GM18858 (cell line): ENCODE measurements around the gene ZNF74.

Experiments used
- ATAC-seq: cut with Tn5 transposase; IDR thresholded peaks from one replicate; pipeline ENCODE4 v1.9.1; 2021; ENCODE audit not compliant: unreplicated experiment

The ZNF74 gene

DNA sequence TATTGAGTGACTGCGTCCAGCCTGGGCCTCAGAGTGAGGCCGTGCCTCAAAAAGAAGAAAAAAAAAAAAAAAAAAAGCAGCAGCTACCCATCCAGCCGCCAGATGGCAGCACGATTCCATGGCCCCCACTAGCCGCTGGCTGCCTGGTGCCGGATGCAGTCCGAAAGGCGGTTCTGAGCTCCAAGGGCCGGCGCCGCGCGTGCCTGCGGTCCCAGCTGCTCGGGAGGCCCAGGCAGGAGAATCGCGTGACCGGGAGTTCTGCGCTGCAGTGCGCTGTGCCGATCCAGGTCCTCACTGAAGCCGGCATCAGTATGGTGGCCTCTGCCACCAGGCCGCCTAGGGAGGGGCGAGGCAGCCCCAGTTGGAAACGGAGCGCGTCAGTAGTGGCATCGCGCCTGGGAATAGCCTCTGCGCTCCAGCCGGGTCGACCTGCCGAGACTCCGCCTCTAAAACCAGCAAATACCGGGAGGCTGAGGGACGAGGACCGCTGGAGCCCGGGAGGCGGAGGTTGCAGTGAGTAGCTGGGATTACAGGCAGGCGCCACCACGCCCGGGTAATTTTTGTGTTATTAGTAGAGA, 24.3 kb downstream of the ZNF74 start:
- no peak for ATAC-seq

DNA sequence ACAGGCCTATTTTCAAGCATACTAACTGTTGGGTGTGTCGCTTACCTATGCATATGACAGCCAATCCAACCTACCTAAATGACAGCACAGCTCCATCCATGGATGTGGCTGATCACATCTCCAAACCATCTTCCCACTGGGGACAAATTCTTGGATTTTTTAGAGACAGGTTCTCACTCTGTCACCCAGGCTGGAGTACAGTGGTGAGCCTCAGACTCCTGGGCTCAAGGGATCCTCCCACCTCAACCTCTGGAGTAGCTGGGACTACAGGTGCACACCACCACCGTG, 25.7 kb downstream of the ZNF74 start:
- ATAC-seq: no peak

DNA sequence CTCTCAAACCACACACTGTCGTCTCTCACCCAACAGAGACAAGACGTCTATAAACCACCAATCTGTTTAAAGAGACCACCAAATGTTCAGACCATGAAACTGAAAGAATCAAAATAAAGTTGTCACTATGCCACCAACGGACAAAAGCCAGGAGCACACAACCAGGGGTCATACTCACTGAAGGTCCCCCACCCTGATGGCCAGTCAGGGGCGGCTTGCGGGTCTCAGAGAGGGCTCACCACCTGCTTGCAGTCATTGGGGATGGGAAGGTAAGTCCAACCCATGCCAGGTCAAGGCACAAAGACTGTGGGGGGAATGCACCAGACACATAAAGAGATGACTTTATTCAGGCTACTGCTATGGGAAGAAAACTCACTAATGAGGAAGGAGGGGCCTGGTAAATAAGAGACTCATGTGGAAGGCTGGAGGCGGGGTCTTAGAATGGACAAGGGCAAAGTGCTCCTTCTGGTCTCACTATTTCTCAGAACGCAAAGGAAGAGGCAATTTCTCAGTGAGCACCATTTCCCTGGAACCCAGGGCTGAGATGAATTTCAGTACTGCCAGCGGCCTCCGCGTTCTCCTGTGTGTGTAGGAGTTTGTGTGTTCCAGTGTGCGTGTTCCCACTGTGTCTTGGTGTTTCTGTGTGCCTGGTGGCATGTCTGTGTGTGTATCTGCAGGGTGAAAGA, 26.3 kb downstream of the ZNF74 start:
- ATAC-seq: no peak

DNA sequence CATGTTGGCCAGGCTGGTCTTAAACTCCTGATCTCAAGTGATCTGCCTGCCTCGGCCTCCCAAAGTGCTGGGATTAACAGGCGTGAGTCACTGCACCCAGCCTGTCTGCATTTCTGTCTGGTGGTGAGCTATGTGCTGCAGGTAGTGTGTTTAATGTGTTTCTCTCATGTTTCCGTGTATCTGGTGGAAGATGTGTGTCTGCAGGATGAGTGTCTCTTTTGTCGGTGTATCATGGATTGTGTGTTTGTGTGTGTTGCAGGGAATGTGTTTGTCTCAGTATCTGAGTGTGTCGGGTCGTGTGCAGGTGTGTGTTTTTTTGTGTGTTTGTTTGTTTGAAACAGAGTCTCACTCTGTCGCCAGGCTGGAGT, 27.5 kb downstream of the ZNF74 start:
- no peak for ATAC-seq

- ATAC-seq: no peak
These were observed 28.5 kb downstream of the ZNF74 start for GRCh38 chr22:20422271-20423007.

DNA sequence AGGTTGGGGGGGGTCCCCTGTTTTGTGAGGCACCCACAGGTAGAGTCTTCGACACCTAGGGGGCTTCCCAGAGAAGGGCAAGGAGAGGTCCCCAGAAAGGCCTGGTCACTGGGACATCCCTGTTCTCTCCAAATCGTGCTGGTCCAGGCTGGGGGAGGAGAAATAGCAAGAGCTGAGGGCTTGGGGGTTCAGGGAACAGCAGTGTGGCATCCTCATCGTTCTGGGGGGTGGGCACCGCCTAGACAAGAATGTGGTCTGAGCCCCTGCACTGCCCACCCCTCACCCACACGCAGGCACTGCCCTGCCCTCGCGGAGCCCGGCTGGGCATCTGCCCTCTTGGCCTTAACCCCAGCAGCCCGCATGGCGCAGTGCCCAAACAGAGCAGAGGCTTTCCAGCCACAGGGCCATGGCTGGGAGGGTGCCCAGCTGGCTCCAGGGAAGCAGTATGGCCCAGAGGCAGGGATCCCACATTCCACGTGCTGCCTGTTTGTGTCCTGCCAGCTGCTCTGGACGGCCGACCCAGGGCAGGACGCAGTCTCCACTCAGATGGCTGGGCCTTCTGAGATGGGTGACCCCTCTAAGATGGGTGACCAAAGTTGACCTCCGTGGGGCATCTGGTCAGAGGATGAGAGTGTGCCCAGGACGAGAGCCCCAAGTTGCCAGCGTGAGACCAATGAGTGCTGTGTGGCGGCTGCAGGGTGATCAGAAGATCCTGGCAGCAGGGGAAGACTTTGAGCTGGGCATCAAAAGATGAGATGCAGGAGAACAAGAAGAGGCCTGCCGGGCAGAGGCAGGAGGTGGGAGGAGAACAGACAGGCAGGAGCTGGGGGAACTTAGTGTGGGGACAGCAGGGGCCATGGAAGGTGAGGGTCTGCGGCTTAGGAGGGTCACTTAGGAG, 29.3 kb downstream of the ZNF74 start:
- no peak for ATAC-seq

DNA sequence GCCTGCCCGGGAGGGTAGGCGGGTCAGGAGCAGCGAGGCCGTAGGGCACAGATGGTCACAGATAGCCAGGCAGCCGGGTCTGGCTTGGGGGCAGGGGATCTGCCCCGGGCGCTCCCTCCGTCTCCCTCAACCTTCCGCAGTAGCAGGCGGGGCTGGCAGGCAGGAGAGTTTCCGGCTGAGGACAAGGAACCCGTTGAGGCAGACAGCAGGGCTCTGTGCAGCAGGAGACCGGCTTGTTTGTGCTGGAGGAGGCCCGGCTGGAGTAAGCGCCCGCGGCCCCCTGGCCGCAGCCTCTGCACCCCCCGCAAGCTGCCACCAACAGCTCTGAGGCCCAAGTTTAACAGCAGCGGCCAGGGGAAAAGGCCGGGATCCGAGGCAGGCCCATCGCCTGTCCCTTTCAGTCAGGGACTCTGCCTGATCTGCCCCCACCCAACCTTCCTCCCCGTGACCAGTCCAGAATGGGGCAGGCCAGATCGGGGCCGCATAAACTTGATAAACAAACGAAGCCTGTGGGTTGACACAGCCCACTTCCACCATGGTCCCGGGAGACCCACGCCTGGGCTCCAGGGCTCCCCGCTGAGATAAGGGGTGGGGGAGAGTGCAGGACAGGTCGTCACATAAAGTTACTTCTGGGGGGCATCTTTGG, 30.1 kb downstream of the ZNF74 start:
- ATAC-seq: no peak

GRCh38 chr22:20424568-20424931, 30.6 kb downstream of the ZNF74 start:
- ATAC-seq: no peak

- ATAC-seq: no peak
These were observed 31.1 kb downstream of the ZNF74 start for GRCh38 chr22:20424932-20425565.

DNA sequence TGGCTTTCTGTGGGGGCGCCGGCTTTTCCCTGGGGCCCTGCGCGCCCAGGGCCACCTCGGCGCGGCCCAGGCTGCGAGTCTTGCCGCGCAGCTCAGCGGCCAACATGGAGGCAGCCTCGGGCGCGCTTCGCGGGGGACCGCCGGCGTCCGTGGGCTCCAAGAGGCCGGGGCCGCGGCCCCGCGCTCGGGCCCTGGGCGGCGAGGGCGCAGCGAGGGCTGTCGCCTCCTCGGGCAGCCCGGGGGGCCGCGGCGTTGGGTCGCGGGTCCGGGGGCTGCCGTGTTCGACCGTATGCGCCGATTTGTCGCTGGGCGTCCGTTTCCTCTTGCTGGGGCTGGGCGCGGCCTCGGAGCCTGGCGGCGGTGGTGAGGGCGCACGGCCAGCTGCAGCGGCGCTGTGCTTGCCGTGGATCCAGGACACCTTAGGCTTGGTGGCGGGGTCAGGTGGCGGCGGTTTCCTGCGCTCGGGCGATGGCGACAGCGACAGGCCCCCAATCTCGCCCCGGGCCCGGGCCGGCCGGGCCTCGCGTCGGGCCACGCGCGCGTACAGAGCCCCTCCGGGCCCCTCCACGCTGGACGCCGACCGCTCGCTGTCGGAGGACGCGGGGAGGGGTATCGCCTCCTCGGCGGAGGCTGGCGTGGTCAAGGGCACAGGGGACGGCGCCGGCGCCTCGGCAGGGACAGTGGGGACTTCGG, 31.8 kb downstream of the ZNF74 start:
- ATAC-seq: no peak

DNA sequence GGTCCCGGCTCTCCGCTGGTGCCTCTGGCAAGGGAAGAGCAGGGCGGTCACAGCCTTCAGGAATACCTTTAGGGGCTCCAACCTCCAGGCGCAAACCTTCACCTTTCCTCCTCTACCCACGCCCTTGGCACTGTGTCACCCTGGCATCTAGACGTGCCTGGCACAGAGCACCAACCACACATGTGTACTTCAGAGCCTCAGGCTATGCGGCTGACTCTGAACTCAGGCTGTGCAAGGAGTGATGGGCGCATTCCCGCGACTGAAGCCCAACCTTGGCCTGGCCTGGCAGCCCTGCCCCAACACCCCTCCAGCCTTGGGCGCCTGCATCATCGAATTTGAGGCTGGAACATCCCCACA, 32.3 kb downstream of the ZNF74 start:
- ATAC-seq: no peak

DNA sequence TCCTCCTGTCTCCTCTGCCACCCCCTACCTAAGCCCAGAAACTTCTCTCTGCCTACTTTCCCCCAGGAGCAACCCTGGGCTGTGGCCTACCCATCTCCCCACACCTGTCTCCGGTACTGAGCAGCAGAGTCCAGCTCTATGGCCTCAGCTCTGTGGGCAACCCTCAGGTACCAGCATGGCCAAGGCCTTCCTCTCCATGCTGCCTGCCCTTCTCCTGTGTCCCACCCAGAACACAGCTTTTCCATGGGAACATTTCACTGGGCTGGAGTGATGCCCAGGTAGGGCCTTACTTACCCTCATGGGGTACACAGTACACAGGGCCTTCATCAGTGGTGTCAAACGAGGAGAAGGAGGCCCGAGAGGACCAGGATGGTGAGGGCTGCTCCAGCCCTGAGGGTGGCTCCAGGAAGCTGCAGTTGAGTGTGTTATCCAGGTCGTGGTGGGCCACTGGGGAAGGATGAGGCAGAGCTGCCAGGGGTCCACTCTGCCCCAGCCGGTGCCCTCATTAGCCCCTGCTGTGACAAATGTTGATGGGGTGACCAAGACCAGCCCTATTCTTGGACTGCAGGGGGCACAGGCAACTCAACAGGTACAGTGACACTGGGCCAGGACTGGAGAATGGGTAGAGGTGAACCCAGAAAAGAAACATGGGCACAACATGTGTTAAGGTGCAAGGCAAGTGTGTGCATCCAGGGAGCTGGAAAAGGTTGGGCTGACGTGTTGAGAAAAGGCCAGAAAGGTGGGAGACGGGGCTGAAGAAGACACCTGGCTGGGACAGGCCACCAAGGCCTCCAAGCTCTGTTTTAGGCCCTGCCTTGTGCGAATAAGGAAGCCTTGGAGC, 33.4 kb downstream of the ZNF74 start:
- no peak for ATAC-seq

GRCh38 chr22:20427945-20428417, 34.0 kb downstream of the ZNF74 start:
- ATAC-seq: no peak

- no peak for ATAC-seq
These were observed 34.7 kb downstream of the ZNF74 start for GRCh38 chr22:20428496-20429253.

- ATAC-seq: no peak
These were observed 35.5 kb downstream of the ZNF74 start for GRCh38 chr22:20429254-20430100.

GRCh38 chr22:20430101-20430719, 36.3 kb downstream of the ZNF74 start:
- ATAC-seq: no peak
